ENCODE data around the gene LPP. TPM values are rescaled to one million over a fixed set of nuclear protein-coding genes. Genes with fewer than 3 reads are reported as not detected.
A peak's percentile ranks its signal among the peaks of the same experiment; 100 is the strongest.

The LPP gene
- polyA plus RNA-seq, 1 donor (not counting 4 experiments of a cell fraction or from before 2014, with no cell fraction given): 16.0 TPM

DNA sequence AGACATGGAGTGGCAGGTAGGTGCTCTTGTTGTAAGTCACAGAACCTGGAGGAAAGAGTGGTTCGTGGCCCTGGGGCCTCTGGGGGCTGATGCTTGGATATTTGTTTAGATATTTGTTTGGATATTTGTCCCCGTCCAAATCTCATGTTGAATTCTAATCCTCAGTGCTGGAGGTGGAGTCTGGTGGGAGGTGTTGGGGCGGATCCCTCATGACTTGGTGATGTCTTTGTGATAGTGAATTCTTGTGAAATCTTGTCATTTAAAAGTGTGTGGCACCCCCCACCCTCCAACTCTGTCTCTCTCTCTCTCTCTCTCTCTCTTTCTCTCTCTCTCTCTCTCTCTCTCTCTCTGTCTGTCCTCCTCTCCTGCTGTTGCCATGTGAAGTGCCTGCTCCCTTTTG lies 122.4 kb downstream of the LPP start:
- Histone ChIP-seq H4K20me1 (ENCODE audit: control insufficient read depth, extremely low read depth, insufficient read depth, low read length) (no peaks in the 10 kb centered on the region), H3K4me1 (ENCODE audit: control insufficient read depth, extremely low read depth, insufficient read depth, low read length) (peaks cover 18% of the 10 kb centered on the region)
- no peak for TF ChIP-seq EZH2 (IDR thresholded peaks at IDR 0.05; ENCODE audit: low read length)
- TF ChIP-seq, protein P1, sequence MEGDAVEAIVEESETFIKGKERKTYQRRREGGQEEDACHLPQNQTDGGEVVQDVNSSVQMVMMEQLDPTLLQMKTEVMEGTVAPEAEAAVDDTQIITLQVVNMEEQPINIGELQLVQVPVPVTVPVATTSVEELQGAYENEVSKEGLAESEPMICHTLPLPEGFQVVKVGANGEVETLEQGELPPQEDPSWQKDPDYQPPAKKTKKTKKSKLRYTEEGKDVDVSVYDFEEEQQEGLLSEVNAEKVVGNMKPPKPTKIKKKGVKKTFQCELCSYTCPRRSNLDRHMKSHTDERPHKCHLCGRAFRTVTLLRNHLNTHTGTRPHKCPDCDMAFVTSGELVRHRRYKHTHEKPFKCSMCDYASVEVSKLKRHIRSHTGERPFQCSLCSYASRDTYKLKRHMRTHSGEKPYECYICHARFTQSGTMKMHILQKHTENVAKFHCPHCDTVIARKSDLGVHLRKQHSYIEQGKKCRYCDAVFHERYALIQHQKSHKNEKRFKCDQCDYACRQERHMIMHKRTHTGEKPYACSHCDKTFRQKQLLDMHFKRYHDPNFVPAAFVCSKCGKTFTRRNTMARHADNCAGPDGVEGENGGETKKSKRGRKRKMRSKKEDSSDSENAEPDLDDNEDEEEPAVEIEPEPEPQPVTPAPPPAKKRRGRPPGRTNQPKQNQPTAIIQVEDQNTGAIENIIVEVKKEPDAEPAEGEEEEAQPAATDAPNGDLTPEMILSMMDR (optimal IDR thresholded peaks at IDR 0.05 in 1 of 3, IDR thresholded peaks at IDR 0.05 in 1 of 3, conservative IDR thresholded peaks at IDR 0.05 in 1 of 3; ENCODE audit: extremely low read depth in 1 of 3, insufficient read depth in 2 of 3, low read length in 3 of 3): no peak

DNA sequence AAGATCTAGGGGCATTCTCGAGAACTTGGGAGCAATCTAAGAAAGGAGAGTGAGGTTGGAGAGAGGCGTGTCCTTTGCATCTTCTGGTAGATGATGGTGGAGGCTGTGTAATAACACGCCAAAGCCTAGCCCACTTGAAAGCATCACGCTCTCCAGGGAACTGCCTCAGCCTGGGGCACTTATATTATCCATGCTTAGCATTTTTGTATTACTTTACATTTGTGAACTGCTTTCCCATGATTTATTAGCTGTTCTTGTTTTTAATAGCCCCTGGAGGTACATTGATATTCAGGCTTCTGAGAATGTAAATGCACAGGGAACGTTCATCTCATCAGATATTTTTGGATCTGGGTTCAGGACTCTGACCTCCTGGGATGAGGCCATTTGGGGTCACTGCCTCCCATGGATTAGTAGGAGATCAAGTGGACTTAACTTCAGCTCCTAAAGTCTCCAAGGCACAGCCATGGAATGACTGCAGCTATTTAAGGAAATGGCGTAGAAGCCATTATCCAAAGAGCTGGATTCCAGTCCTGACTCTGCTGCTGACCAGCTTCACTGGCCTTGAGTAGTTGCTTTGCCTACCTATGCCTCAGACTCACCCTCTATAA lies 124.9 kb downstream of the LPP start:
- DNase-seq (ENCODE audit: low read depth, low spot score) (no peak), FAIRE-seq (no peak)
- Histone ChIP-seq H2AFZ (ENCODE audit: control insufficient read depth, low read length) (no peak overlapping the region), H3K79me2 (ENCODE audit: control insufficient read depth, insufficient read depth, low read length) (peaks cover 12% of the 10 kb centered on the region), H3K27ac (ENCODE audit: control insufficient read depth, insufficient read depth, low read length) (no peak overlapping the region), H3K4me1 (ENCODE audit: control insufficient read depth, extremely low read depth, insufficient read depth, low read length) (peaks cover 18% of the 10 kb centered on the region), H3K4me3 (ENCODE audit: control insufficient read depth in 2 of 3, extremely low read depth in 1 of 3, insufficient read depth in 2 of 3, low read depth in 1 of 3, low read length in 3 of 3) (no peak overlapping the region), H3K9ac (ENCODE audit: control insufficient read depth, extremely low read depth, insufficient read depth, low read length) (no peak overlapping the region), H3K27me3 (ENCODE audit: control insufficient read depth, extremely low read depth, insufficient read depth, low read length) (no peaks in the 10 kb centered on the region), H4K20me1 (ENCODE audit: control insufficient read depth, extremely low read depth, insufficient read depth, low read length) (no peaks in the 10 kb centered on the region), H3K36me3 (ENCODE audit: control insufficient read depth in 2 of 2, extremely low read depth in 1 of 2, insufficient read depth in 2 of 2, low read length in 2 of 2) (peaks cover 0 to 1% of the 10 kb centered on the region in 2 experiments), H3K4me2 (ENCODE audit: control insufficient read depth, extremely low read depth, insufficient read depth, low read depth, low read length) (peak overlapping the region; percentile 18), H3K9me3 (ENCODE audit: control insufficient read depth, low read depth, low read length) (no peaks in the 10 kb centered on the region), H3K9me1 (ENCODE audit: control insufficient read depth, extremely low read depth, insufficient read depth, low read length) (no peaks in the 10 kb centered on the region)
- no peak for TF ChIP-seq EZH2 (IDR thresholded peaks at IDR 0.05; ENCODE audit: low read length)
- TF ChIP-seq, protein P1 (optimal IDR thresholded peaks at IDR 0.05 in 1 of 3, IDR thresholded peaks at IDR 0.05 in 1 of 3, conservative IDR thresholded peaks at IDR 0.05 in 1 of 3; ENCODE audit: extremely low read depth in 1 of 3, insufficient read depth in 2 of 3, low read length in 3 of 3): no peak
- dilution Hi-C loops (cut with MboI; ENCODE audit: extremely low pct_ligation_motif_present, low sequenced_read_pairs): no loop called here

More for the DNA sequence above, 122.4 kb downstream of the LPP start:
- no peaks in the 10 kb centered on the region for H3K9me3 ChIP-seq (ENCODE audit: control insufficient read depth, low read depth, low read length)
- FAIRE-seq: no peak
- H3K27ac ChIP-seq (ENCODE audit: control insufficient read depth, insufficient read depth, low read length): no peak overlapping the region
- H3K27me3 ChIP-seq (ENCODE audit: control insufficient read depth, extremely low read depth, insufficient read depth, low read length): no peaks in the 10 kb centered on the region
- dilution Hi-C loops (cut with MboI; ENCODE audit: extremely low pct_ligation_motif_present, low sequenced_read_pairs): no loop called here
- H3K4me2 ChIP-seq (ENCODE audit: control insufficient read depth, extremely low read depth, insufficient read depth, low read depth, low read length): no peak overlapping the region
- DNase-seq (ENCODE audit: low read depth, low spot score): no peak
- H3K9ac ChIP-seq (ENCODE audit: control insufficient read depth, extremely low read depth, insufficient read depth, low read length): no peak overlapping the region
- H3K4me3 ChIP-seq (ENCODE audit: control insufficient read depth in 2 of 3, extremely low read depth in 1 of 3, insufficient read depth in 2 of 3, low read depth in 1 of 3, low read length in 3 of 3): no peak overlapping the region
- H3K36me3 ChIP-seq (ENCODE audit: control insufficient read depth in 2 of 2, extremely low read depth in 1 of 2, insufficient read depth in 2 of 2, low read length in 2 of 2): peaks cover 2 to 3% of the 10 kb centered on the region in 2 experiments
- peaks cover 12% of the 10 kb centered on the region for H3K79me2 ChIP-seq (ENCODE audit: control insufficient read depth, insufficient read depth, low read length)
- H3K9me1 ChIP-seq (ENCODE audit: control insufficient read depth, extremely low read depth, insufficient read depth, low read length): no peaks in the 10 kb centered on the region
- H2AFZ ChIP-seq (ENCODE audit: control insufficient read depth, low read length): no peak overlapping the region

All from keratinocyte (primary cell).